OCI-LY3 (cell line): ENCODE results near the gene ESRRG.

Source experiments
- H2AFZ ChIP-seq: fragments of 200-600, 300-600 bp; shearing (Covaris generic); 2 replicates; pipeline ENCODE4 v1.6.0; 2014; ENCODE audit warnings: antibody characterized with exemption, low read depth, low read length
- H3K27ac ChIP-seq: fragments of 200-600, 300-600 bp; sonication (generic); 2 replicates; pipeline ENCODE4 v1.5.1; 2014; ENCODE audit warnings: mild to moderate bottlenecking, low read length, moderate library complexity, mixed read lengths
- H3K27me3 ChIP-seq: fragments of 200-600, 300-600 bp; sonication (generic); 2 replicates; pipeline ENCODE4 v1.6.1; 2014; ENCODE audit warnings: low read depth, low read length, mixed read lengths
- H3K36me3 ChIP-seq: fragments of 200-600, 300-600 bp; sonication (generic); replicated peaks from 2 replicates; pipeline ENCODE3; 2014; ENCODE audit warnings: low read depth, low read length, mixed read lengths
- H3K4me1 ChIP-seq: fragments of 300-600, 200-600 bp; sonication (generic); 2 replicates; pipeline ENCODE4 v1.6.1; 2014; ENCODE audit warnings: low read length, mixed read lengths
- H3K4me2 ChIP-seq: fragments of 200-600, 300-600 bp; sonication (generic); 2 replicates; pipeline ENCODE4 v1.6.1; 2014; ENCODE audit warnings: low read length, mixed read lengths
- H3K4me3 ChIP-seq: fragments of 300-600, 200-600 bp; sonication (generic); 2 replicates; pipeline ENCODE4 v1.5.1; 2014; ENCODE audit warnings: antibody characterized with exemption, mild to moderate bottlenecking, low read length, moderate library complexity
- H3K79me2 ChIP-seq: fragments of 300-600, 200-600 bp; shearing (Covaris generic); 2 replicates; pipeline ENCODE4 v1.6.1; 2014; ENCODE audit warnings: mild to moderate bottlenecking, low read length, mixed read lengths
- H3K9ac ChIP-seq: fragments of 300-600, 200-600 bp; shearing (Covaris generic); 2 replicates; pipeline ENCODE4 v1.6.0; 2014; ENCODE audit warnings: mild to moderate bottlenecking, low read length, moderate library complexity
- H3K9me3 ChIP-seq: fragments of 200-600, 300-600 bp; shearing (Covaris generic); 2 replicates; pipeline ENCODE4 v1.6.1; 2014; ENCODE audit warnings: low read length, mixed read lengths; ENCODE audit not compliant: insufficient read depth
- H4K20me1 ChIP-seq: fragments of 200-600, 300-600 bp; sonication (generic); 2 replicates; pipeline ENCODE4 v1.6.1; 2016; ENCODE audit warnings: low read length, mixed read lengths; ENCODE audit not compliant: insufficient read depth
- CTCF ChIP-seq: fragments of 200-600, 300-600 bp; sonication (generic); IDR thresholded peaks from 2 replicates; pipeline ENCODE4 v1.5.1; 2014; ENCODE audit warnings: antibody characterized with exemption, low read length, low read depth
- EZH2phosphoT487 ChIP-seq: fragments of 200-600 bp; shearing (Covaris generic); IDR thresholded peaks from 2 replicates; pipeline ENCODE4 v1.6.1; 2018; ENCODE audit warnings: antibody characterized with exemption, mixed run types, low read depth

The ESRRG gene

GRCh38 chr1:216721863-216722262 is 1.4 kb downstream of the ESRRG start:
- TF ChIP-seq CTCF (no peak), EZH2phosphoT487 (no peak)
- no peaks in the 10 kb centered on the region for H3K36me3 ChIP-seq
- no peak overlapping the region for H3K4me3 ChIP-seq
- no peak overlapping the region for H2AFZ ChIP-seq
- no peak overlapping the region for H3K27ac ChIP-seq
- H3K27me3 ChIP-seq: peaks cover 12% of the 10 kb centered on the region
- H3K9me3 ChIP-seq: no peaks in the 10 kb centered on the region
- H3K9ac ChIP-seq: no peak overlapping the region
- no peak overlapping the region for H3K4me2 ChIP-seq
- no peaks in the 10 kb centered on the region for H4K20me1 ChIP-seq
- no peaks in the 10 kb centered on the region for H3K4me1 ChIP-seq
- no peaks in the 10 kb centered on the region for H3K79me2 ChIP-seq

DNA sequence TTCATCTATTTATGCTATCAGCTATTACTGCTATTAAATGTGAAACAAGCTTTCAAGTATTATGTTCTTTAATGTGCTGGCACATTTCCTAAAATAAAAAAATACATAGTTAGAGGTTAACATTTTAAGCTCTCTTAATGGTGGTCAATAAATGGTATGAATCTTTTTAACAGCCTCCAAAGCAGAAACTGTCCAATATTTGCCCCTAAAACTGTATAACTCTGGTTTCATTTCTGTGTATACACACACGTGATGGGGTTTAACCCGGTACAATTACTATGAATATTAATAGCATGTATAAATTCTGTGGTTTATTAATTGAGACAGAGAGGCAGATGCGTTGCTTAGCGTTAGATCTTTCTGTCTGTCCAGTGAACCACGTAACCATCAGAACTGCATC is 2.2 kb downstream of the ESRRG start:
- peaks cover 12% of the 10 kb centered on the region for H3K27me3 ChIP-seq
- H3K4me2 ChIP-seq: no peak overlapping the region
- no peaks in the 10 kb centered on the region for H3K9me3 ChIP-seq
- H4K20me1 ChIP-seq: no peaks in the 10 kb centered on the region
- H2AFZ ChIP-seq: no peak overlapping the region
- TF ChIP-seq CTCF (no peak), EZH2phosphoT487 (no peak)
- H3K9ac ChIP-seq: no peak overlapping the region
- H3K36me3 ChIP-seq: no peaks in the 10 kb centered on the region
- no peak overlapping the region for H3K4me3 ChIP-seq
- H3K79me2 ChIP-seq: no peaks in the 10 kb centered on the region
- no peak overlapping the region for H3K27ac ChIP-seq
- no peaks in the 10 kb centered on the region for H3K4me1 ChIP-seq

GRCh38 chr1:216711712-216712111 is 11.5 kb downstream of the ESRRG start:
- Histone ChIP-seq H3K4me3 (no peak overlapping the region), H3K4me1 (no peaks in the 10 kb centered on the region), H3K9ac (no peak overlapping the region)

GRCh38 chr1:216710598-216711333 is 12.5 kb downstream of the ESRRG start:
- TF ChIP-seq CTCF: no peak
- TF ChIP-seq EZH2phosphoT487: no peak
- Histone ChIP-seq H3K4me1 (no peaks in the 10 kb centered on the region), H3K79me2 (no peaks in the 10 kb centered on the region)

More at GRCh38 chr1:216711712-216712111, 11.5 kb downstream of the ESRRG start:
- Histone ChIP-seq H3K79me2 (no peaks in the 10 kb centered on the region), H3K27me3 (no peaks in the 10 kb centered on the region; the same call in 1 of the 2 replicates), H3K27ac (no peak overlapping the region), H3K4me2 (no peak overlapping the region), H4K20me1 (no peaks in the 10 kb centered on the region), H2AFZ (no peak overlapping the region), H3K9me3 (no peaks in the 10 kb centered on the region), H3K36me3 (no peaks in the 10 kb centered on the region)
- TF ChIP-seq CTCF: no peak
- no peak for TF ChIP-seq EZH2phosphoT487

More at GRCh38 chr1:216710598-216711333, 12.5 kb downstream of the ESRRG start:
- Histone ChIP-seq H3K4me3 (no peak overlapping the region), H3K27ac (no peak overlapping the region), H3K9ac (no peak overlapping the region), H3K36me3 (no peaks in the 10 kb centered on the region), H3K9me3 (no peaks in the 10 kb centered on the region), H2AFZ (no peak overlapping the region), H3K4me2 (no peak overlapping the region), H4K20me1 (no peaks in the 10 kb centered on the region), H3K27me3 (no peaks in the 10 kb centered on the region; the same call in 1 of the 2 replicates)
